GM12878 (cell line): ENCODE results near the gene SSBP3. TPM values are rescaled to one million over a fixed set of nuclear protein-coding genes. Genes with fewer than 3 reads are reported as not detected.

ENCODE experiments used
- ATAC-seq: fragments of 200-7000 bp; cut with Tn5 transposase; 3 replicates; pipeline ENCODE4 v1.9.1; 2020; ENCODE audit warnings: mild to moderate bottlenecking, moderate library complexity
- BruUV-seq: library from RNA; stranded (reverse); fragments of 400-500 nt; replicated peaks from 2 replicates; lab custom pipeline; 2021; lab: Mats Ljungman, UMichigan
- CTCF ChIA-PET: fragments of 300-600 bp; sonication (Branson Sonifier 250); formaldehyde crosslinking; extraction: SDS; loops from one replicate; lab custom pipeline; 2021; ENCODE audit warnings: inconsistent platforms; lab: Yijun Ruan, JAX
- POLR2A ChIA-PET: fragments of 350-600 bp; formaldehyde crosslinking; extraction: SDS; loops from one replicate; lab custom pipeline; 2021; ENCODE audit warnings: inconsistent platforms; lab: Charles Lee
- RAD21 ChIA-PET: fragments of 300-600 bp; sonication (Branson Sonifier 250); formaldehyde crosslinking; loops from one replicate; lab custom pipeline; 2023; ENCODE audit warnings: antibody characterized with exemption; ENCODE audit not compliant: unreplicated experiment; lab: Charles Lee
- SMC1A ChIA-PET: fragments of 300-600 bp; sonication (Branson Sonifier 250); formaldehyde crosslinking; loops from one replicate; lab custom pipeline; 2023; ENCODE audit not compliant: unreplicated experiment, uncharacterized antibody; lab: Charles Lee
- DNase-seq: peaks from one replicate; pipeline ENCODE4 v3.0.0-alpha.2; 2011; ENCODE audit warnings: low read depth, low spot score
- FAIRE-seq: peaks from 3 replicates; lab custom pipeline; 2011; peaks lifted over from hg19 to GRCh38; lab: Jason Lieb, UNC
- H2AFZ ChIP-seq: 2 replicates; pipeline ENCODE4 v1.6.0; 2011; ENCODE audit warnings: low read depth, low read length, control low read depth; ENCODE audit not compliant: control insufficient read depth
- H3K27ac ChIP-seq: 2 replicates; pipeline ENCODE4 v1.5.1; 2011; ENCODE audit warnings: control low read depth; ENCODE audit not compliant: control insufficient read depth, insufficient read depth
- H3K27me3 ChIP-seq, 2 experiments: replicated peaks in 1 of 2; 2 replicates each; pipeline versions ENCODE4 v1.6.0 to v1.6.1; 2011; ENCODE audit warnings: low read length in 1 of 2; ENCODE audit not compliant: control insufficient read depth in 2 of 2, insufficient read depth in 2 of 2
- H3K36me3 ChIP-seq, 2 experiments: 2 replicates each; pipeline ENCODE4 v1.5.1; 2011; ENCODE audit warnings: low read length in 1 of 2; ENCODE audit not compliant: control insufficient read depth in 2 of 2, insufficient read depth in 2 of 2
- H3K4me1 ChIP-seq: 2 replicates; pipeline ENCODE4 v1.6.1; 2011; ENCODE audit warnings: mild to moderate bottlenecking, low read length, moderate library complexity, mixed read lengths; ENCODE audit not compliant: control insufficient read depth, insufficient read depth
- H3K4me2 ChIP-seq: 2 replicates; pipeline ENCODE4 v1.6.0; 2011; ENCODE audit warnings: control low read depth; ENCODE audit not compliant: control insufficient read depth, insufficient read depth
- H3K4me3 ChIP-seq: fragments of 200-600 bp; sonication (generic); 2 replicates; pipeline ENCODE4 v1.5.1; 2016
- H3K79me2 ChIP-seq: 2 replicates; pipeline ENCODE4 v1.6.0; 2011; ENCODE audit warnings: low read length; ENCODE audit not compliant: control insufficient read depth, insufficient read depth
- H3K9ac ChIP-seq: 2 replicates; pipeline ENCODE4 v1.8.0; 2011; ENCODE audit warnings: low read length, control low read depth, mixed read lengths; ENCODE audit not compliant: control insufficient read depth, insufficient read depth
- H3K9me3 ChIP-seq: replicated peaks from 3 replicates; pipeline ENCODE4 v1.5.1; 2011; ENCODE audit warnings: mild to moderate bottlenecking, low read length; ENCODE audit not compliant: control insufficient read depth, insufficient read depth
- H4K20me1 ChIP-seq: 2 replicates; pipeline ENCODE4 v1.6.0; 2011; ENCODE audit not compliant: control insufficient read depth, insufficient read depth
- IRF4 ChIP-seq: IDR thresholded peaks from 2 replicates; pipeline ENCODE4 v1.6.1; 2011; ENCODE audit warnings: low read depth, low read length
- MYB ChIP-seq: fragments of 150-350 bp; IDR thresholded peaks from 2 replicates; pipeline ENCODE4 v1.6.1; 2014; ENCODE audit warnings: mild to moderate bottlenecking, low read depth, low read length, borderline replicate concordance
- PML ChIP-seq: IDR thresholded peaks from 2 replicates; pipeline ENCODE4 v1.6.1; 2012; ENCODE audit warnings: low read length, inconsistent platforms
- POLR2AphosphoS2 ChIP-seq: IDR thresholded peaks from 2 replicates; pipeline ENCODE4 v1.6.1; 2011; ENCODE audit warnings: low read depth, mild to moderate bottlenecking, low read length, improper control_type of control experiment, moderate library complexity
- SMARCA5 ChIP-seq: fragments of 450-650 bp; IDR thresholded peaks from 2 replicates; pipeline ENCODE4 v1.6.1; 2017; ENCODE audit warnings: mild to moderate bottlenecking
- YBX1 ChIP-seq: fragments of 450-650 bp; IDR thresholded peaks from 2 replicates; pipeline ENCODE4 v1.6.1; 2016; ENCODE audit warnings: antibody characterized with exemption
- WGBS: methylation state at CpG from one replicate; pipeline ENCODE4 v1.1.6; 2016; ENCODE audit warnings: low lambda C conversion rate; ENCODE audit not compliant: insufficient replicate concordance, insufficient coverage; ENCODE audit errors: missing lambda C conversion rate; 5-methylcytosine and 5-hydroxymethylcytosine counted together
- in situ Hi-C: fragments of 300-500 bp; cut with MboI; formaldehyde crosslinking; loops from 9 replicates; pipeline ENCODE4 v1.14.3; 2018; ENCODE audit warnings: mixed read lengths
- intact Hi-C: fragments of 100-400 bp; cut with micrococcal nuclease; formaldehyde crosslinking; loops from one replicate; pipeline ENCODE4 v1.14.2; 2022; ENCODE audit not compliant: unreplicated experiment
- polyA plus RNA-seq, 11 experiments: library from polyadenylated mRNA; depleted of rRNA in 4 of 11; unstranded in 6 of 11; stranded (reverse) in 5 of 11; fragments of >200 nt; fragmentation: Nextera tagmentation in 4 of 11; fragmentation: Illumina TruSeq in 1 of 11; extraction: Ambion mirVana in 4 of 11; extraction: Trizol in 1 of 11; gene quantifications; 1 replicate in 1 of 11; 2 replicates in 10 of 11; pipeline versions ENCODE4 v1.2.1 to v1.2.3, GENCODE V29; 2011 to 2016; ENCODE audit warnings: inconsistent platforms in 2 of 11, missing spikeins in 2 of 11, low read depth in 1 of 11
- total RNA-seq, 4 experiments: library from RNA; depleted of rRNA in 3 of 4; stranded (reverse); fragments of >200 nt in 3 of 4; fragmentation: Illumina TruSeq in 1 of 4; extraction: Trizol in 1 of 4; gene quantifications; 2 replicates each; pipeline versions ENCODE4 v1.2.1 to v1.2.3, GENCODE V29; 2013 to 2021
- TF ChIP-seq, protein P1 (sequence below): IDR thresholded peaks from 2 replicates; pipeline ENCODE4 v1.6.1; 2011; ENCODE audit warnings: low read depth, low read length, improper control_type of control experiment, borderline replicate concordance
- TF ChIP-seq, protein P2 (sequence below): IDR thresholded peaks from 2 replicates; pipeline ENCODE4 v1.6.1; 2012; ENCODE audit warnings: improper control_type of control experiment, low read depth, low read length; ENCODE audit not compliant: insufficient replicate concordance
- TF ChIP-seq, protein P3 (sequence below): fragments of 450-650 bp; IDR thresholded peaks from 2 replicates; pipeline ENCODE4 v1.6.1; 2017; ENCODE audit warnings: low read depth, mild to moderate bottlenecking, moderate library complexity
- TF ChIP-seq, protein P4 (sequence below): fragments of 450-650 bp; IDR thresholded peaks from 2 replicates; pipeline ENCODE4 v1.6.1; 2016; ENCODE audit warnings: mild to moderate bottlenecking
- TF ChIP-seq, protein P5 (sequence below): fragments of 150-350 bp; IDR thresholded peaks from 2 replicates; pipeline ENCODE4 v1.6.1; 2016; ENCODE audit warnings: low read depth, low read length

Gene SSBP3
- total and polyA plus RNA-seq, 10 of the 15 experiments (the other 5 are each of a cell fraction or from before 2014, with no cell fraction given), result 4.1 to 51.7 (median 17.1) TPM

DNA sequence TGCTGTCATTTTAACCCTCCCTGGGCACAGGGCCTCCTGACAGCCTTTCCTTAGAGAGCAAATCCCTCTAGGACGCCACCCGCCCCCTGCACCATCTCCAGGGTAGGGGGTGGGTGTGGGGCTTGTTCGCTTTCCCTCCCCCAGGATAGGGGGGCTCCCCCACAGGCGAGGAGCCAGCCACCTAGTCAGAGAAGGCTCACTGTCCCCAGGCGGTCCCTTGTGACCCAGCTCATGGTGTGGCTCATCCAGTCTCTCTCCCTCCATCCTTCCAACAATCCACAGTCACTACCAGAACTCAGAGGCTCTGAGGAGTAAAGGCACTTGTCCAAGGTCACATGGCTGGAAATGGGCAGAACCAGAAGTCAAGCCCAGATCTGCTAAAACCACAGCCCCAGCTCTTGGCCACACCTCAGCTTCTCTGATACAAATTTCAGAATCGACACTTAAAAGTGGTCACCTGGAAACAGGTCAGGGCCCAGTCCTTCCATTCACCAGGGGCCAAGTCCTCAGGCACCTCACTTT lies 116.4 kb downstream of the SSBP3 start:
- intact Hi-C loops, result no loop called here
- Histone ChIP-seq H3K36me3 (no peaks in the 10 kb centered on the region; a peak in 1 of 4 replicates), H3K27ac (no peak overlapping the region), H3K79me2 (peaks cover 2% of the 10 kb centered on the region; the same call in 1 of the 2 replicates), H3K4me2 (no peak overlapping the region), H3K9me3 (no peaks in the 10 kb centered on the region), H3K27me3 (no peaks in the 10 kb centered on the region), H3K4me1 (peaks cover 8% of the 10 kb centered on the region), H3K4me3 (no peak overlapping the region), H4K20me1 (peaks cover 2% of the 10 kb centered on the region; the same call in 1 of the 2 replicates), H2AFZ (no peak overlapping the region), H3K9ac (no peak overlapping the region)
- no peak for FAIRE-seq
- ChIA-PET SMC1A (no interaction called here), CTCF (no interaction called here), RAD21 (no interaction called here), POLR2A (interaction anchor here (0.6 kb wide), 1 partner anchor 69 kb away, joined by 3 read pairs; no protein-coding TSS in a partner anchor)
- no TSS peak for BruUV-seq
- no peak for ATAC-seq
- in situ Hi-C loops, result no loop called here
- DNase-seq, result no peak
- WGBS, result 78% methylated on average over 6 of the region's 6 CpGs
- TF ChIP-seq, protein P1, sequence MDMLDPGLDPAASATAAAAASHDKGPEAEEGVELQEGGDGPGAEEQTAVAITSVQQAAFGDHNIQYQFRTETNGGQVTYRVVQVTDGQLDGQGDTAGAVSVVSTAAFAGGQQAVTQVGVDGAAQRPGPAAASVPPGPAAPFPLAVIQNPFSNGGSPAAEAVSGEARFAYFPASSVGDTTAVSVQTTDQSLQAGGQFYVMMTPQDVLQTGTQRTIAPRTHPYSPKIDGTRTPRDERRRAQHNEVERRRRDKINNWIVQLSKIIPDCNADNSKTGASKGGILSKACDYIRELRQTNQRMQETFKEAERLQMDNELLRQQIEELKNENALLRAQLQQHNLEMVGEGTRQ, result no peak
- TF ChIP-seq SMARCA5 (no peak), IRF4 (no peak), YBX1 (no peak), POLR2AphosphoS2 (no peak), MYB (no peak), PML (no peak)
- TF ChIP-seq, protein P2, sequence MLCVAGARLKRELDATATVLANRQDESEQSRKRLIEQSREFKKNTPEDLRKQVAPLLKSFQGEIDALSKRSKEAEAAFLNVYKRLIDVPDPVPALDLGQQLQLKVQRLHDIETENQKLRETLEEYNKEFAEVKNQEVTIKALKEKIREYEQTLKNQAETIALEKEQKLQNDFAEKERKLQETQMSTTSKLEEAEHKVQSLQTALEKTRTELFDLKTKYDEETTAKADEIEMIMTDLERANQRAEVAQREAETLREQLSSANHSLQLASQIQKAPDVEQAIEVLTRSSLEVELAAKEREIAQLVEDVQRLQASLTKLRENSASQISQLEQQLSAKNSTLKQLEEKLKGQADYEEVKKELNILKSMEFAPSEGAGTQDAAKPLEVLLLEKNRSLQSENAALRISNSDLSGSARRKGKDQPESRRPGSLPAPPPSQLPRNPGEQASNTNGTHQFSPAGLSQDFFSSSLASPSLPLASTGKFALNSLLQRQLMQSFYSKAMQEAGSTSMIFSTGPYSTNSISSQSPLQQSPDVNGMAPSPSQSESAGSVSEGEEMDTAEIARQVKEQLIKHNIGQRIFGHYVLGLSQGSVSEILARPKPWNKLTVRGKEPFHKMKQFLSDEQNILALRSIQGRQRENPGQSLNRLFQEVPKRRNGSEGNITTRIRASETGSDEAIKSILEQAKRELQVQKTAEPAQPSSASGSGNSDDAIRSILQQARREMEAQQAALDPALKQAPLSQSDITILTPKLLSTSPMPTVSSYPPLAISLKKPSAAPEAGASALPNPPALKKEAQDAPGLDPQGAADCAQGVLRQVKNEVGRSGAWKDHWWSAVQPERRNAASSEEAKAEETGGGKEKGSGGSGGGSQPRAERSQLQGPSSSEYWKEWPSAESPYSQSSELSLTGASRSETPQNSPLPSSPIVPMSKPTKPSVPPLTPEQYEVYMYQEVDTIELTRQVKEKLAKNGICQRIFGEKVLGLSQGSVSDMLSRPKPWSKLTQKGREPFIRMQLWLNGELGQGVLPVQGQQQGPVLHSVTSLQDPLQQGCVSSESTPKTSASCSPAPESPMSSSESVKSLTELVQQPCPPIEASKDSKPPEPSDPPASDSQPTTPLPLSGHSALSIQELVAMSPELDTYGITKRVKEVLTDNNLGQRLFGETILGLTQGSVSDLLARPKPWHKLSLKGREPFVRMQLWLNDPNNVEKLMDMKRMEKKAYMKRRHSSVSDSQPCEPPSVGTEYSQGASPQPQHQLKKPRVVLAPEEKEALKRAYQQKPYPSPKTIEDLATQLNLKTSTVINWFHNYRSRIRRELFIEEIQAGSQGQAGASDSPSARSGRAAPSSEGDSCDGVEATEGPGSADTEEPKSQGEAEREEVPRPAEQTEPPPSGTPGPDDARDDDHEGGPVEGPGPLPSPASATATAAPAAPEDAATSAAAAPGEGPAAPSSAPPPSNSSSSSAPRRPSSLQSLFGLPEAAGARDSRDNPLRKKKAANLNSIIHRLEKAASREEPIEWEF, result no peak
- TF ChIP-seq, protein P3, sequence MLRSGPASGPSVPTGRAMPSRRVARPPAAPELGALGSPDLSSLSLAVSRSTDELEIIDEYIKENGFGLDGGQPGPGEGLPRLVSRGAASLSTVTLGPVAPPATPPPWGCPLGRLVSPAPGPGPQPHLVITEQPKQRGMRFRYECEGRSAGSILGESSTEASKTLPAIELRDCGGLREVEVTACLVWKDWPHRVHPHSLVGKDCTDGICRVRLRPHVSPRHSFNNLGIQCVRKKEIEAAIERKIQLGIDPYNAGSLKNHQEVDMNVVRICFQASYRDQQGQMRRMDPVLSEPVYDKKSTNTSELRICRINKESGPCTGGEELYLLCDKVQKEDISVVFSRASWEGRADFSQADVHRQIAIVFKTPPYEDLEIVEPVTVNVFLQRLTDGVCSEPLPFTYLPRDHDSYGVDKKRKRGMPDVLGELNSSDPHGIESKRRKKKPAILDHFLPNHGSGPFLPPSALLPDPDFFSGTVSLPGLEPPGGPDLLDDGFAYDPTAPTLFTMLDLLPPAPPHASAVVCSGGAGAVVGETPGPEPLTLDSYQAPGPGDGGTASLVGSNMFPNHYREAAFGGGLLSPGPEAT, result no peak
- TF ChIP-seq, protein P4, sequence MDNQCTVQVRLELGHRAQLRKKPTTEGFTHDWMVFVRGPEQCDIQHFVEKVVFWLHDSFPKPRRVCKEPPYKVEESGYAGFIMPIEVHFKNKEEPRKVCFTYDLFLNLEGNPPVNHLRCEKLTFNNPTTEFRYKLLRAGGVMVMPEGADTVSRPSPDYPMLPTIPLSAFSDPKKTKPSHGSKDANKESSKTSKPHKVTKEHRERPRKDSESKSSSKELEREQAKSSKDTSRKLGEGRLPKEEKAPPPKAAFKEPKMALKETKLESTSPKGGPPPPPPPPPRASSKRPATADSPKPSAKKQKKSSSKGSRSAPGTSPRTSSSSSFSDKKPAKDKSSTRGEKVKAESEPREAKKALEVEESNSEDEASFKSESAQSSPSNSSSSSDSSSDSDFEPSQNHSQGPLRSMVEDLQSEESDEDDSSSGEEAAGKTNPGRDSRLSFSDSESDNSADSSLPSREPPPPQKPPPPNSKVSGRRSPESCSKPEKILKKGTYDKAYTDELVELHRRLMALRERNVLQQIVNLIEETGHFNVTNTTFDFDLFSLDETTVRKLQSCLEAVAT, result no peak
- TF ChIP-seq, protein P5, sequence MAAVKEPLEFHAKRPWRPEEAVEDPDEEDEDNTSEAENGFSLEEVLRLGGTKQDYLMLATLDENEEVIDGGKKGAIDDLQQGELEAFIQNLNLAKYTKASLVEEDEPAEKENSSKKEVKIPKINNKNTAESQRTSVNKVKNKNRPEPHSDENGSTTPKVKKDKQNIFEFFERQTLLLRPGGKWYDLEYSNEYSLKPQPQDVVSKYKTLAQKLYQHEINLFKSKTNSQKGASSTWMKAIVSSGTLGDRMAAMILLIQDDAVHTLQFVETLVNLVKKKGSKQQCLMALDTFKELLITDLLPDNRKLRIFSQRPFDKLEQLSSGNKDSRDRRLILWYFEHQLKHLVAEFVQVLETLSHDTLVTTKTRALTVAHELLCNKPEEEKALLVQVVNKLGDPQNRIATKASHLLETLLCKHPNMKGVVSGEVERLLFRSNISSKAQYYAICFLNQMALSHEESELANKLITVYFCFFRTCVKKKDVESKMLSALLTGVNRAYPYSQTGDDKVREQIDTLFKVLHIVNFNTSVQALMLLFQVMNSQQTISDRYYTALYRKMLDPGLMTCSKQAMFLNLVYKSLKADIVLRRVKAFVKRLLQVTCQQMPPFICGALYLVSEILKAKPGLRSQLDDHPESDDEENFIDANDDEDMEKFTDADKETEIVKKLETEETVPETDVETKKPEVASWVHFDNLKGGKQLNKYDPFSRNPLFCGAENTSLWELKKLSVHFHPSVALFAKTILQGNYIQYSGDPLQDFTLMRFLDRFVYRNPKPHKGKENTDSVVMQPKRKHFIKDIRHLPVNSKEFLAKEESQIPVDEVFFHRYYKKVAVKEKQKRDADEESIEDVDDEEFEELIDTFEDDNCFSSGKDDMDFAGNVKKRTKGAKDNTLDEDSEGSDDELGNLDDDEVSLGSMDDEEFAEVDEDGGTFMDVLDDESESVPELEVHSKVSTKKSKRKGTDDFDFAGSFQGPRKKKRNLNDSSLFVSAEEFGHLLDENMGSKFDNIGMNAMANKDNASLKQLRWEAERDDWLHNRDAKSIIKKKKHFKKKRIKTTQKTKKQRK, result no peak
